Tongue (tissue), 2 donors: ENCODE data around the gene RPGRIP1. TPM values are rescaled to one million over a fixed set of nuclear protein-coding genes. Genes with fewer than 3 reads are reported as not detected.
A peak's percentile ranks its signal among the peaks of the same experiment; 100 is the strongest.
"Not testable (repeated sequence)": the region's sequence is repeated elsewhere in the genome, so short reads cannot be mapped to it uniquely, and the experiment has no call there.

Experiments used
- DNase-seq: peaks from one replicate; pipeline ENCODE4 v3.0.0-alpha.2; 2015
- total RNA-seq: library from RNA; depleted of rRNA; stranded (reverse); fragments of >200 nt; gene quantifications from one replicate; pipeline ENCODE4 v1.2.3, GENCODE V29; 2014

Gene RPGRIP1
- total RNA-seq, 1 donor from 2014 or later = 0.41 TPM

DNA sequence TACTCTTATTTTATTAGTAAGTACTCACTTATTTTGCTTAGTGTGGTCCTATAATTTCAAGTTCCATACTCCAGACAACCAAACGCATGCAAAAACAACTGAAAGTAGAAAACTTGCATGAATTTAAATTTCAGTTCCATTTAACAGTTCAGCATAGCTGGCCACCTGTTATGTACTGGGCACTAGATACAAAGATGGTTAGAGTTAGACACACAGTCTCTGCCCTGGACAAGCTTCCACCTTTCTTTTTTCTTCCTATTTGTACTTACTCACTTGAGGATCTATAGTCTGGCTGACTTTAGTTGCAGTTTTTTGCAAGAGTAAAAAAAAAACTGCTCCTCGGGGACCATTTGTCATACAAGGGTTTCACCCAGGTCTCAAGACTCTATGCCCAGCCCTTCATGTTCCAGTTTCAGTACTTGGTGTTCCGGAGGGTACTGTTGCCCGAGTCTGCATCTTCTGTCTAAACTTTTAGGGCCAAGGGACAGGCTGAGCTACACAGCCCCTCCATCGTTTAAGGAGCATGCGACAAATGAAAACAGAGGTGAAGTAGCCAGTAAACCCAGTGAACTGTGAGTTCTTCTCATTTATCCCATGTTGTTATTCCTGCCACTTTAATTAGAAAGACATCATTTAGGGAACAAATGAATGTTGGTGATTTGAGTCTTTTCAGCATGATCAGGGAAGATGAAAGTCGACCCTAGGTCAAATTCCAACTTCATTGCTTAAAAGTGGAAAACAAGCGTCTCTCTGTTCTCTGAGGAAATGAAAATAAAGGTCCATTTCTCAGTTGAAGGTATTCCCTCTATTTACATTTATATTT, 22.3 kb downstream of the RPGRIP1 start:
- no peak for DNase-seq

- not testable (repeated sequence) for DNase-seq
These were observed 22.9 kb downstream of the RPGRIP1 start for GRCh38 chr14:21302836-21303140.

DNA sequence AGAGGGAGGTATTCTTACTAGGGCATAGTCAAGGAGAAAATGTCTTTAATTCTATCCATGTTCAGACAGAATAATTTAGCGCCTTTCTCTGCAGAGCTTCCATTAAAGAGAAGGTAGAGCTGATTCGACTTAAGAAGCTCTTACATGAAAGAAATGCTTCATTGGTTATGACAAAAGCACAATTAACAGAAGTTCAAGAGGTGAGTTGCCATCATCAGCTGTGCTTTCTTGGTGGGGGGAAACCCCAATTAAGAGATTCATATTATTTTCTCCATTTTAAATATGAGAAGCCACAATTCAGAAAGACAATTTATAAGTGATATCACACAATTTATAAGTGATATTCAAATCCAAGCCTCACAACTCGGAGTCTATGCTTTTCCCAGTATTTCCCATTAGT, 27.8 kb downstream of the RPGRIP1 start:
- DNase-seq = no peak

- DNase-seq = peak; percentile 19
These were observed 28.2 kb downstream of the RPGRIP1 start for GRCh38 chr14:21308132-21308478.

- DNase-seq = peak; percentile 88
These were observed 28.8 kb downstream of the RPGRIP1 start for GRCh38 chr14:21308479-21309237.

DNA sequence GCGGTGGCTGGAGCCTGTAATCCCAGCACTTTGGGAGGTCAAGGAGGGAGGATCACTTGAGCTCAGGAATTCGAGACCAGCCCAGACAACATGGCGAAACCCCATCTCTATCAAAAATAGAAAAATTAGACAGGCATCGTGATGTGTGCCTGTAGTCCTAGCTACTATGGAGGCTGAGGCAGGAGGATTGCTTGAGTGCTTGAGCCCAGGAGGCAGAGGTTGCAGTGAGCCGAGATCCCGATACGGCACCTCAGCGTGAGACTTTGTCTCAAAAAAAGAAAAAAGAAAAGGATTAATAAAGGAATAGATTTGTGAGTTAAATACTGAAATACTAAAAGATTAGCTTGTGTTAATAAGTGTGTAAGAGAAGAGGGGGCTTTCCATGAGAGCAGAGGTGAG, 29.4 kb downstream of the RPGRIP1 start:
- DNase-seq = no peak

GRCh38 chr14:21309956-21310355, 30.1 kb downstream of the RPGRIP1 start:
- no peak for DNase-seq

DNA sequence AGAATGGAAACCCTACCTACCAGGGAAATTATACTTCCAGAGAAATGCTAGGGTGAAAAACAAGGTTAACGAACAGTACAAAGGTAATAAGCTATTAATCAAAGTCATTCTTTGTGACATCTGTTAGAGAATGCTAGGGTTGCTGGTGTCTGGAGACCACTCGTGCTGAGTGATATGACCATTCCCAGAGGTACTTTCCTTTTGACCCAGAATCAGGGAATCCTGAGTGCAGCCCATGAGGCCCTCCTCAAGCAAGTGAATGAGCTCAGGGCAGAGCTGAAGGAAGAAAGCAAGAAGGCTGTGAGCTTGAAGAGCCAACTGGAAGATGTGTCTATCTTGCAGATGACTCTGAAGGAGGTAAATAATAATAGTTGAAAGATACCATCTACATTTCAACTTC, 31.7 kb downstream of the RPGRIP1 start:
- no peak for DNase-seq

DNA sequence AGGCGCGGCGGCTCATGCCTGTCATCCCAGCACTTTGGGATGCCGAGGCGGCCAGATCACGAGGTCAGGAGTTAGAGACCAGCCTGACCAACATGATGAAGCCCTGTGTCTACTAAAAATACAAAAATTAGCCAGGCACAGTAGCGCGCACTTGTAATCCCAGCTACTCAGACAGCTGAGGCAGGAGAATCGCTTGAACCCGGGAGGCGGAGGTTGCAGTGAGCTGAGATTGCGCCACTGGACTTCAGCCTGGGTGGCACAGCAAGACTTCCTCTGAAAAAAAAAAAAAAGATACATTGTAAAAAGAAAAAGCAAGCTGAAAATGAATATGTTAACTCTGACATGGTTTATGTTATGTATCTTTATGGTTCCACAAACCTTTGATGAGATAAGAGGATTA, 33.6 kb downstream of the RPGRIP1 start:
- no peak for DNase-seq

DNA sequence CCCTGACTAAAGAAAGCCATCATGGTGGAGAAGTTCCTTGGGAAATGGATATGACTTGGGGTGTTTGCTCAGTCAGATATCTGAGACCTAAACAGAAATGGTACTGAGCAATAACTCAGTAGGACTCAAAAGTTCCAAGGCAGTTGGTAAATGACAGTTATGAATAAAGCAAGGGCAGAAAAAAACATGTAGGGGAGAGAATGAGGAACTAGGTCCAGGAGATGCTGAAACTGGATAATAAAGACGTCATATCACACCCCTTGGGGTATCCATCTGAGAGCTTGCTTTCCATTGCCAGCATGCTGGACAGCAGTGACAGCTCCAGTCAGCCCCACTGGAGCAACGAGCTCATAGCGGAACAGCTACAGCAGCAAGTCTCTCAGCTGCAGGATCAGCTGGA, 37.5 kb downstream of the RPGRIP1 start:
- no peak for DNase-seq

- DNase-seq = no peak
These were observed 41.0 kb downstream of the RPGRIP1 start for GRCh38 chr14:21320913-21321312.

- DNase-seq = no peak
These were observed 42.8 kb downstream of the RPGRIP1 start for GRCh38 chr14:21322716-21323115.

DNA sequence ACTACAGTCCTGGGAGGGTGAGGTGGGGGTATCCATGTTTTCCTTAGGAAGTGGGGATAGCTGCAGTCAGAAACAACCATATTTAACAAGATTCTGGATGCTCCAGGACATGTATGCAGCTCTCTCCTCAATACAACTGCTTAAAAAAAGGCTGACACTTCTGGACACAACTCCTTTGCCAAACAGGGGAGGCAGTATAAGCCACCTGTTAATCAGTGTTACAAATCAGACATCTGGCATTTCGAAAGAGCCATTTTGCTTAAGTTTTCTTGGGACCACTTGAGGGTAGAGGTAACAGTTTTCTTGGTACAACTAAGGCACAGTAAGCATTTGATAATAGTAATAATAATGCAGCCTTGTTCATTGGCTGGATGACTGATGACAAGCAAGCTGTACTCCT, 47.1 kb downstream of the RPGRIP1 start:
- no peak for DNase-seq

Other genes starting within 250 kb of the RPGRIP1 start
- gene TPPP2, start 249.9 kb upstream of the RPGRIP1 start, total RNA-seq = not detected
- gene RNASE13, start 245.3 kb upstream of the RPGRIP1 start, total RNA-seq = not detected
- gene RNASE7, start 237.7 kb upstream of the RPGRIP1 start, total RNA-seq = 1.2 TPM
- gene RNASE8, start 222.3 kb upstream of the RPGRIP1 start, total RNA-seq = not detected
- gene ARHGEF40, start 209.8 kb upstream of the RPGRIP1 start, total RNA-seq = 79.2 TPM
- 15.1 TPM for gene ZNF219, start 181.4 kb upstream of the RPGRIP1 start, total RNA-seq
- not detected for gene TMEM253, start 179.0 kb upstream of the RPGRIP1 start, total RNA-seq
- not detected for gene OR5AU1, start 124.0 kb upstream of the RPGRIP1 start, total RNA-seq
- gene HNRNPC, start 10.6 kb upstream of the RPGRIP1 start, total RNA-seq = 509 TPM
- gene SUPT16H, start 103.9 kb downstream of the RPGRIP1 start, total RNA-seq = 67.5 TPM
- 48.0 TPM for gene CHD8, start 176.0 kb downstream of the RPGRIP1 start, total RNA-seq
- gene RAB2B, start 196.9 kb downstream of the RPGRIP1 start, total RNA-seq = 17.8 TPM
- gene TOX4, start 197.1 kb downstream of the RPGRIP1 start, total RNA-seq = 38.2 TPM
- gene METTL3, start 231.3 kb downstream of the RPGRIP1 start, total RNA-seq = 61.1 TPM
- 9.0 TPM for gene SALL2, start 246.3 kb downstream of the RPGRIP1 start, total RNA-seq